Activated B cell treated with CpG ODN at 0.5 μM for 24 hours (primary cell): ENCODE measurements around the gene SEMA3E. TPM values are rescaled to one million over a fixed set of nuclear protein-coding genes. Genes with fewer than 3 reads are reported as not detected.
"Not testable (repeated sequence)": the region's sequence is repeated elsewhere in the genome, so short reads cannot be mapped to it uniquely, and the experiment has no call there.

Source experiments
- ATAC-seq: fragments of 200-7000 bp; cut with Tn5 transposase; one replicate; pipeline ENCODE4 v1.10.0; 2021; ENCODE audit warnings: low read depth, mild to moderate bottlenecking, moderate library complexity
- CTCF ChIA-PET: fragments of 350-600 bp; sonication (Branson Sonifier 250); formaldehyde crosslinking; loops from one replicate; lab custom pipeline; 2021; ENCODE audit warnings: antibody characterized with exemption; lab: Charles Lee
- POLR2A ChIA-PET: fragments of 350-600 bp; sonication (Branson Sonifier 250); formaldehyde crosslinking; loops from one replicate; lab custom pipeline; 2021; ENCODE audit warnings: antibody characterized with exemption; lab: Charles Lee
- DNase-seq: peaks from one replicate; pipeline ENCODE4 v3.0.0; 2022
- H3K27ac Mint-ChIP-seq: one replicate; pipeline ENCODE4 v1.8.0; 2020; ENCODE audit warnings: mixed read lengths
- H3K27me3 Mint-ChIP-seq: one replicate; pipeline ENCODE4 v1.8.0; 2021; ENCODE audit warnings: mixed read lengths
- H3K36me3 Mint-ChIP-seq: one replicate; pipeline ENCODE4 v1.8.0; 2021; ENCODE audit warnings: low read depth, mixed read lengths
- H3K4me1 Mint-ChIP-seq: one replicate; pipeline ENCODE4 v1.8.0; 2021; ENCODE audit warnings: mixed read lengths
- H3K4me3 Mint-ChIP-seq: one replicate; pipeline ENCODE4 v1.8.0; 2020; ENCODE audit warnings: mild to moderate bottlenecking, mixed read lengths
- H3K9me3 Mint-ChIP-seq: one replicate; pipeline ENCODE4 v1.8.0; 2020; ENCODE audit warnings: mixed read lengths
- intact Hi-C: fragments of 100-400 bp; cut with micrococcal nuclease; formaldehyde crosslinking; loops from one replicate; pipeline ENCODE4 v1.15.1; 2024
- total RNA-seq: library from RNA; stranded (reverse); gene quantifications from 2 replicates; pipeline ENCODE4 v1.2.3, GENCODE V29; 2022
- TF ChIP-seq, protein P1 (sequence below): fragments of 200-600 bp; IDR thresholded peaks from one replicate; pipeline ENCODE4 v1.8.0; 2022; ENCODE audit warnings: antibody characterized with exemption, mild to moderate bottlenecking

The SEMA3E gene
- total RNA-seq, 1 donor from 2014 or later: not detected

GRCh38 chr7:83574616-83575015, 74.3 kb downstream of the SEMA3E start:
- ChIA-PET CTCF (no interaction called here), POLR2A (no interaction called here)
- no peaks in the 10 kb centered on the region for H3K4me1 Mint-ChIP-seq
- H3K36me3 Mint-ChIP-seq: no peaks in the 10 kb centered on the region
- no peak overlapping the region for H3K27ac Mint-ChIP-seq
- no peaks in the 10 kb centered on the region for H3K27me3 Mint-ChIP-seq
- intact Hi-C loops: no loop called here
- TF ChIP-seq, protein P1, sequence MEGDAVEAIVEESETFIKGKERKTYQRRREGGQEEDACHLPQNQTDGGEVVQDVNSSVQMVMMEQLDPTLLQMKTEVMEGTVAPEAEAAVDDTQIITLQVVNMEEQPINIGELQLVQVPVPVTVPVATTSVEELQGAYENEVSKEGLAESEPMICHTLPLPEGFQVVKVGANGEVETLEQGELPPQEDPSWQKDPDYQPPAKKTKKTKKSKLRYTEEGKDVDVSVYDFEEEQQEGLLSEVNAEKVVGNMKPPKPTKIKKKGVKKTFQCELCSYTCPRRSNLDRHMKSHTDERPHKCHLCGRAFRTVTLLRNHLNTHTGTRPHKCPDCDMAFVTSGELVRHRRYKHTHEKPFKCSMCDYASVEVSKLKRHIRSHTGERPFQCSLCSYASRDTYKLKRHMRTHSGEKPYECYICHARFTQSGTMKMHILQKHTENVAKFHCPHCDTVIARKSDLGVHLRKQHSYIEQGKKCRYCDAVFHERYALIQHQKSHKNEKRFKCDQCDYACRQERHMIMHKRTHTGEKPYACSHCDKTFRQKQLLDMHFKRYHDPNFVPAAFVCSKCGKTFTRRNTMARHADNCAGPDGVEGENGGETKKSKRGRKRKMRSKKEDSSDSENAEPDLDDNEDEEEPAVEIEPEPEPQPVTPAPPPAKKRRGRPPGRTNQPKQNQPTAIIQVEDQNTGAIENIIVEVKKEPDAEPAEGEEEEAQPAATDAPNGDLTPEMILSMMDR: no peak
- no peaks in the 10 kb centered on the region for H3K9me3 Mint-ChIP-seq
- H3K4me3 Mint-ChIP-seq: no peak overlapping the region
- ATAC-seq (no peak), DNase-seq (no peak)

DNA sequence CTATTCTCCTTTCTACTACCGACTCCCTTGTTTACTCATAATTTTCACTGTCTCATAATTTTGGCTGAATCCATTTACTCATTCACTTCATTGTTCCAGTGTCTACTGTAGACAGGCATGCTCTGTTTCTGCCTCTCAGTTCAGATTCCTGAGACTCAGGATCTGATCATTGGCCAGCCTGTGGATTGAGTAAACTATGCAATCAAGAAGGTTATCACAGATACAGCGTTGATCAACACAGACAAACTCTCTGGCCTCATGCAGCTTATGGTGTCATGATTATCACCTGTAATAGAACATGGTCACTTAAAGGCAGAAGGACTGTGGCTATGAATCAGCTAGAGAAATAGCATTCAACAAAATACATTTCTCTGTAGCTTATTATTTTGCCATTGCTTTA, 86.0 kb downstream of the SEMA3E start:
- Mint-ChIP-seq H3K9me3 (peaks cover 7% of the 10 kb centered on the region), H3K4me1 (no peaks in the 10 kb centered on the region), H3K36me3 (no peaks in the 10 kb centered on the region), H3K4me3 (no peak overlapping the region), H3K27ac (no peak overlapping the region), H3K27me3 (no peaks in the 10 kb centered on the region)
- TF ChIP-seq, protein P1: no peak
- CTCF ChIA-PET: no interaction called here
- POLR2A ChIA-PET: no interaction called here
- intact Hi-C loops: loop anchor here (10.0 kb wide), 1 partner anchor 62 kb away; no protein-coding TSS in a partner anchor
- DNase-seq: no peak
- ATAC-seq: no peak

- Mint-ChIP-seq H3K27ac (no peak overlapping the region), H3K36me3 (no peaks in the 10 kb centered on the region), H3K27me3 (no peaks in the 10 kb centered on the region), H3K4me1 (no peaks in the 10 kb centered on the region), H3K4me3 (no peak overlapping the region), H3K9me3 (peaks cover 5% of the 10 kb centered on the region)
- TF ChIP-seq, protein P1: no peak
- no peak for DNase-seq
- intact Hi-C loops: loop anchor here (10.0 kb wide), 1 partner anchor 63 kb away; no protein-coding TSS in a partner anchor
- POLR2A ChIA-PET: no interaction called here
- CTCF ChIA-PET: no interaction called here
- ATAC-seq: no peak
These were observed 86.7 kb downstream of the SEMA3E start for GRCh38 chr7:83562289-83562688.

DNA sequence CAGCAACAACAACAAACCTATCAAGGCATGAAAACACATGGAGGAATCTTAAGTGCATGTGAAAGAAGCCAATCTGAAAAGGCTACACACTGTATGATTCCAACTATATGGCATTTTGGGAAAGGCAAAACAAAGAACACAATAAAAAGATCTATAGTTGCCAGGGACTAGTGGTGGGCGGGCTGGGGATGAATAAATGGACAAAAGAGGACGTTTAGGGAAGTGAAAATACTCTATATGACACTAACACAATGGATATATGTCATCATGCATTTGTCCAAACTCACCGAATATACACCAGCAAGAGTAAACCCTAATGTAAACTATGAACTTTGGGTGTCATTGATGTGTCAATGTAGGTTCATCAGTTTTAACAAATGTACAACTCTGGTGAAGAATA, 89.1 kb downstream of the SEMA3E start:
- H3K4me3 Mint-ChIP-seq: no peak overlapping the region
- peaks cover 2% of the 10 kb centered on the region for H3K9me3 Mint-ChIP-seq
- no peak overlapping the region for H3K27ac Mint-ChIP-seq
- DNase-seq: no peak
- ChIA-PET POLR2A (no interaction called here), CTCF (no interaction called here)
- intact Hi-C loops: loop anchor here (10.0 kb wide), 1 partner anchor 65 kb away; no protein-coding TSS in a partner anchor
- no peaks in the 10 kb centered on the region for H3K27me3 Mint-ChIP-seq
- H3K4me1 Mint-ChIP-seq: no peaks in the 10 kb centered on the region
- ATAC-seq: no peak
- TF ChIP-seq, protein P1: no peak
- H3K36me3 Mint-ChIP-seq: no peaks in the 10 kb centered on the region

DNA sequence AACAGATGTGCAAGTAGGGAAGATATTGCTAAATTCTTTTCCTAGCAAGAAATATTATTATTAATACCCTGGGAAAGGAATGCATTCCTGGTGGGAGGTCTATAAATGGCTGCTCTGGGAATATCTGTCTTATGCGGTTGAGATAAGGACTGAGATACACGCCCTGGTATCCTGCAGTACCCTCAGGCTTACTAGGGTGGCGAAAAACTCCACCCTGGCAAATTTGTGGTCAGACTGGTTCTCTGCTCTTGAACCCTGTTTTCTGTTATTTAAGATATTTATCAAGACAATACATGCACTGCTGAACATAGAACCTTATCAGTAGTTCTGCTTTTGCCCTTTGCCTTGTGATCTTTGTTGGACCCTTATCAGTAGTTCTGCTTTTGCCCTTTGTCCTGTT, 96.4 kb downstream of the SEMA3E start:
- ATAC-seq, POLR2A ChIA-PET, CTCF ChIA-PET, H3K36me3 Mint-ChIP-seq, DNase-seq, H3K4me3 Mint-ChIP-seq, H3K9me3 Mint-ChIP-seq, H3K27me3 Mint-ChIP-seq, H3K27ac Mint-ChIP-seq, intact Hi-C loops, H3K4me1 Mint-ChIP-seq: not testable (repeated sequence)

- TF ChIP-seq, protein P1: no peak
- no peaks in the 10 kb centered on the region for H3K27me3 Mint-ChIP-seq
- no peak overlapping the region for H3K27ac Mint-ChIP-seq
- H3K4me3 Mint-ChIP-seq: no peak overlapping the region
- peaks cover 7% of the 10 kb centered on the region for H3K9me3 Mint-ChIP-seq
- CTCF ChIA-PET: no interaction called here
- H3K36me3 Mint-ChIP-seq: no peaks in the 10 kb centered on the region
- DNase-seq (no peak), ATAC-seq (no peak)
- no peaks in the 10 kb centered on the region for H3K4me1 Mint-ChIP-seq
- intact Hi-C loops: no loop called here
- POLR2A ChIA-PET: no interaction called here
These were observed 98.8 kb downstream of the SEMA3E start for GRCh38 chr7:83550100-83550499.
